ENCODE measurements around the gene CTNNBIP1.

Gene CTNNBIP1

GRCh38 chr1:9859281-9860014 lies 50.6 kb downstream of the CTNNBIP1 start:
- TF ChIP-seq CTCF (conservative IDR thresholded peaks at IDR 0.05; ENCODE audit: low read depth, low read length) = no peak
- no peak for DNase-seq (ENCODE audit: low read depth)
- no peak overlapping the region for H3K4me3 ChIP-seq (ENCODE audit: low read depth, low read length)

GRCh38 chr1:9858293-9859035 lies 51.6 kb downstream of the CTNNBIP1 start:
- H3K4me3 ChIP-seq (ENCODE audit: low read depth, low read length) = no peak overlapping the region
- TF ChIP-seq CTCF (conservative IDR thresholded peaks at IDR 0.05; ENCODE audit: low read depth, low read length) = no peak
- no peak for DNase-seq (ENCODE audit: low read depth)

GRCh38 chr1:9855186-9855585 lies 54.9 kb downstream of the CTNNBIP1 start:
- TF ChIP-seq CTCF (conservative IDR thresholded peaks at IDR 0.05; ENCODE audit: low read depth, low read length) = no peak
- DNase-seq (ENCODE audit: low read depth) = no peak
- no peak overlapping the region for H3K4me3 ChIP-seq (ENCODE audit: low read depth, low read length)

DNA sequence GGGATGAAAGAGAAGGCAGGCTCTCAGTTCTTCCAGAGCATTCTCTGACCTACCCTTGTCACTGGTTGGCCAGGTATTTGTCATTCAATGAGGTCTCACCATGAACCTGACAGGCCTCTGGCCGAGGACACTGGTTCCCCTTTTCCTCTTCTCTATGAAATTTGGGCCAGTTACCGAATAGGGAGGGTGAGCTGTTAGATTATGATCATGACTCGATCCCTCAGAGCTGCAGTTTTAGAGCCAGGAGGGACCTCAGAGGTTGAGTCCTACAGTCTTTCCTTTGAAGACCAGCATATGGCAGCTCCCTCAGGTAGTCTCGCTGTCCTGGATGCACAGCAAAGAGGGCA lies 56.8 kb downstream of the CTNNBIP1 start:
- no peak for DNase-seq (ENCODE audit: low read depth)
- no peak overlapping the region for H3K4me3 ChIP-seq (ENCODE audit: low read depth, low read length)
- TF ChIP-seq CTCF (conservative IDR thresholded peaks at IDR 0.05; ENCODE audit: low read depth, low read length) = no peak

GRCh38 chr1:9852410-9853248 lies 57.4 kb downstream of the CTNNBIP1 start:
- no peak for TF ChIP-seq CTCF (conservative IDR thresholded peaks at IDR 0.05; ENCODE audit: low read depth, low read length)
- DNase-seq (ENCODE audit: low read depth) = peak; percentile 92
- no peak overlapping the region for H3K4me3 ChIP-seq (ENCODE audit: low read depth, low read length)

DNA sequence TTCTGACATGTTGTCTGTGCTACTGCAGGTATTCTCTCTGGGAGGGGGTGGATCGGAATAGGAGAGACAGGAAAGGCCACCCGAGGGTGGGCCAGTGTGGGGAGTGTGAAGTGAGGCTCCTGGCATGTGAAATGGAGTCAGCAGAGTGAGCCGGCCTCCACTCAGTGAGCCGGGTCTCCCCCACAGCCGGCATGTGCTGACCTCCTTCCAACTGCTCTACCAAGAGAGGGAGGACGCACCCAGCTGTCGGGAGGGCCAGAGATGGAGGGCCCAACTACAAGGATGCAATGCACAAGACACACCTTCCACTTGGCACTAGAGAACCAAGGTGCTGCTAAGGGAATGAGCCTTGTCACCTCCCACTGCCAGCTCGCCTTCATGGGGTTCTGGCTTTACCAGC lies 58.1 kb downstream of the CTNNBIP1 start:
- DNase-seq (ENCODE audit: low read depth) = no peak
- TF ChIP-seq CTCF (conservative IDR thresholded peaks at IDR 0.05; ENCODE audit: low read depth, low read length) = no peak

More for the DNA sequence above, 58.1 kb downstream of the CTNNBIP1 start:
- no peak overlapping the region for H3K4me3 ChIP-seq (ENCODE audit: low read depth, low read length)
